ENCODE data around the gene S1PR1. TPM values are rescaled to one million over a fixed set of nuclear protein-coding genes. Genes with fewer than 3 reads are reported as not detected.

Gene S1PR1
- total and polyA plus RNA-seq, 8 donors: 35.5 to 180 (median 160) TPM

- no peak for TF ChIP-seq CTCF (IDR thresholded peaks at IDR 0.05)
- no peaks in the 10 kb centered on the region for H3K9me3 ChIP-seq
- H3K4me1 ChIP-seq: peaks cover 0 to 10% of the 10 kb centered on the region in 2 donors
- H3K27me3 ChIP-seq: peaks cover 3 to 6% of the 10 kb centered on the region in 2 donors
- intact Hi-C loops (cut with DNase I): no loop called here
- ATAC-seq (no peak), DNase-seq (no peak)
- H3K27ac ChIP-seq: no peak overlapping the region
- no peak overlapping the region for H3K4me3 ChIP-seq
- H3K36me3 ChIP-seq: no peaks in the 10 kb centered on the region
These were observed 47.2 kb downstream of the S1PR1 start for GRCh38 chr1:101284021-101284420.

- Histone ChIP-seq H3K27me3 (peaks cover 3 to 6% of the 10 kb centered on the region in 2 donors), H3K9me3 (no peaks in the 10 kb centered on the region), H3K4me3 (no peak overlapping the region), H3K27ac (no peak overlapping the region), H3K4me1 (peaks cover 0 to 10% of the 10 kb centered on the region in 2 donors), H3K36me3 (no peaks in the 10 kb centered on the region)
- ATAC-seq: no peak
- no peak for DNase-seq
- intact Hi-C loops (cut with DNase I): loop anchor here in 1 of 2 donors (5.0 kb wide), 1 partner anchor 362 kb away; no protein-coding TSS in a partner anchor
- TF ChIP-seq CTCF (IDR thresholded peaks at IDR 0.05): no peak
These were observed 47.9 kb downstream of the S1PR1 start for GRCh38 chr1:101284622-101285218.

GRCh38 chr1:101285922-101286570, 49.2 kb downstream of the S1PR1 start:
- Histone ChIP-seq H3K27me3 (peaks cover 3 to 6% of the 10 kb centered on the region in 2 donors), H3K27ac (no peak overlapping the region), H3K36me3 (no peaks in the 10 kb centered on the region), H3K9me3 (no peaks in the 10 kb centered on the region), H3K4me3 (no peak overlapping the region), H3K4me1 (peaks cover 0 to 18% of the 10 kb centered on the region in 2 donors)
- TF ChIP-seq CTCF (IDR thresholded peaks at IDR 0.05): no peak
- intact Hi-C loops (cut with DNase I): loop anchor here in 1 of 2 donors (5.0 kb wide), 1 partner anchor 364 kb away; no protein-coding TSS in a partner anchor
- DNase-seq: no peak
- peak; percentile 87 for ATAC-seq

GRCh38 chr1:101288491-101288944, 51.7 kb downstream of the S1PR1 start:
- intact Hi-C loops (cut with DNase I): loop anchor here in 1 of 2 donors (5.0 kb wide), 1 partner anchor 366 kb away; no protein-coding TSS in a partner anchor
- H3K4me1 ChIP-seq: peaks cover 0 to 33% of the 10 kb centered on the region in 2 donors
- H3K27ac ChIP-seq: peak overlapping the region in 1 of 2 donors; percentile 35

More at GRCh38 chr1:101288491-101288944, 51.7 kb downstream of the S1PR1 start:
- peak in 3 of 4 donors; percentile 49 to 89 (median 82) for DNase-seq
- Histone ChIP-seq H3K9me3 (no peaks in the 10 kb centered on the region), H3K27me3 (no peaks in the 10 kb centered on the region), H3K4me3 (no peak overlapping the region), H3K36me3 (no peaks in the 10 kb centered on the region)
- peak; percentile 93 for TF ChIP-seq CTCF (IDR thresholded peaks at IDR 0.05)
- peak; percentile 90 for ATAC-seq
